ELR (cell line): ENCODE data around the gene DYNC1I1.

Experiments used
- DNase-seq: peaks from one replicate; pipeline ENCODE4 v3.0.0-alpha.2; 2015; ENCODE audit warnings: low read depth

The DYNC1I1 gene

DNA sequence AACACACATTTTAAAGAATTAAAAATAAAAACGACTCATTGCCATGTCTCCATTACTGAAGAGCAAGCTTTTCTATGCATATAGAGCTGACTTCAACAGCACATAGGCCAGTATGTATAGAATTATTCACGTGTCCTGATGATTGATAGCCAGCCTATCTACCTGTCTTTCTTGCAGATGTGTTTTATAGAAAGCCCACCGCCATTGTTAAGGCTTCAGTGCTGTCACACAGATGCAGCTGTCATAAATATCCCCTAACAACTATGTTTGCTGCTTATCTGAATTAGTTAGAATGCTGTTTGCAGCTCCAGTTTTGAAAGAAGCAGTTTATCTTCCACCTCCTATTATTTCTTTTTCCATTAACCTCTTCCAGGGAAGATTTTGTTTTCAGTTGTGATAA is 313.6 kb downstream of the DYNC1I1 start:
- DNase-seq, result no peak

GRCh38 chr7:96088579-96088978 is 316.2 kb downstream of the DYNC1I1 start:
- peak; percentile 73 for DNase-seq

DNA sequence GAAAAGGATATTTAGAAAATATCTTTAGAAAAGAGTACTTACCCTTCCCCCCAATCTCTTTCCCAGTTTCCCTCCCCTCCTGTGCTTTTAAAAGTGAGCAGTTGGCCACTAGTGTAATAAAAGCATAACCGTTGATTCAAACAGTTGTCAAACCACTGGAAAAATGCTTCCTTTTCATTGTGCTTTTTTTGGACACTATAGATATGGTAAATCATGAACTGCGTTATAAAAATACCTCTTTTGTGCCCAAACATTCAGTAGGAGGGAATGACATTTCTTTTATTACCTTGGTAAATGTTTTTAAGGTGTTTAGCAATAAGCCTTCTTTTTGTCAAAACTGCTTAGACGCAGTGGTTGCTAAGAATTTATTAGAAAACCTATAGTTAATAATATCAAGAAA is 317.2 kb downstream of the DYNC1I1 start:
- DNase-seq, result no peak

GRCh38 chr7:96090756-96091155 is 318.4 kb downstream of the DYNC1I1 start:
- DNase-seq, result no peak

DNA sequence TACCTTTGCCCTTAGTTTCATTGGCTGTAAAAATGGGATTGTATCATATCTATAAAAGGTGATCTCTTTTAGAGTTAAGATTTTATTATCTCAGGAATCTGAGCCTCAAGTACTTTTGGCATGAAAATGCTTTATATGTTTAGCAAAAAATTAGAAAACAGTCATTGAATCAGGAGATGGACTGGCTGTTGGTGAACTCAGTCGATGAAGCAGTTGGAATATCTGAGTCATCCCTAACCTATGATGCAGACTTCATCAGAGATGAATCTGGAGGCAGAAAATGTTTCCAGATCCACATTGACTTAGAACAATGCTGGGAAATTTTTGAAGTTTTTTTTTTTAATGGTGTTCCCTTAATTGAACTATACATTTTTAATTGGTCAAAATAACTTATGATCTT is 321.1 kb downstream of the DYNC1I1 start:
- DNase-seq, result peak; percentile 82

- no peak for DNase-seq
Measured at GRCh38 chr7:96097835-96098234, 325.5 kb downstream of the DYNC1I1 start.

DNA sequence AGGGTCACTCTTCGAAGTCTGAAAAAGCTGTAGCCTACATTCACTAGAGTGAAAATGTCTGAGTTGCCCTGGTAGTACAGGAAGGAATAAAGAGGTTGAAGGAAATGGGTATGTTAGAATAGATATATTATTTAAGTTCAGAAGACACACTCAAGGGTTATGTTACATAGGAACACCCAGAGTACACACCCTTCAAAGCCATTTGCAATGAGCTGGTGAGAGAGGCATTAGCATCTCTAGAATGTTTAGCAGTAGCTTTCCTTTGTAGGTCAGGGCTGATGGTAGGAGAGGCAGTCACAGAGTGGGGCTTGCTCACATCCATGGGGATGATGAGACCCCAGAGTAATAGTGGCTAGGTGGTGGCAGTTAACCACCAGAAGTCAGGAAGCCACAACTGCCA is 328.4 kb downstream of the DYNC1I1 start:
- no peak for DNase-seq

- DNase-seq, result no peak
Measured at GRCh38 chr7:96102096-96102811, 329.9 kb downstream of the DYNC1I1 start.

DNA sequence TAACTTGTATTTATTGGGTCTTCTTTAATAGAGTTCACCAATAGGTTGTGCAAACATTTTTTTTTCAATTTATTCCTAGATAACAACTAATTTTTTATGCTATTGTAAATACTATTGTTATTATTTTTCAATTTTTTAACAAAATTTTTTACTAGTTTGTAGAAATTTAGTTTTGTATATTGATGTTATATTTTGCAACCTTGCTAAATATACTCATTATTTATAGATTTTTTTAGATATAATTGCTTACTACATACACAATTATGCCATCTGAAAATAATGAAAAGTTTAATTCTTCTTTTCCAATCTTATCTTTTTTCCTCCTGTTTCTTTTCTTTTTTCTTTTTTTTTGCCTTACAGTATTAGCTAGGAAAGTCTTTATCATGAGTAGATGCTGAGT is 332.6 kb downstream of the DYNC1I1 start:
- no peak for DNase-seq

DNA sequence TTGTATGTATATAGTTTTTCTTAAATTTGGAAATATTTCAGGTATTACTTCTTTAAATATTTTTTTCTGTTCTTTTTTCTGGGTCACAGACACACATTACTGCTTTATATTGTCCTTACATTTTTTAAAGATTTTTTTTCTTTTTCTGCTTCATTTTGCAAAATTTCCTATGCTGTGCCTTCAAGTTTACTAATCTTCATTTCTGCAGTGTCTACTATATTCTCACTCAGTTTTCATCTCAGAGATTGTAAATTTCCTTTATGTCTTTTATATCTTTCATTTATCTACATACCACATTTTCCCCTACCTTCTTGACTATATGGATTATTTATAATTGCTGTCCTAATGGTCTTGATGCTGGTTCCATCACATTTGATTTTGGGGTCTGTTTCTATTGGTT is 339.1 kb downstream of the DYNC1I1 start:
- DNase-seq, result no peak

DNA sequence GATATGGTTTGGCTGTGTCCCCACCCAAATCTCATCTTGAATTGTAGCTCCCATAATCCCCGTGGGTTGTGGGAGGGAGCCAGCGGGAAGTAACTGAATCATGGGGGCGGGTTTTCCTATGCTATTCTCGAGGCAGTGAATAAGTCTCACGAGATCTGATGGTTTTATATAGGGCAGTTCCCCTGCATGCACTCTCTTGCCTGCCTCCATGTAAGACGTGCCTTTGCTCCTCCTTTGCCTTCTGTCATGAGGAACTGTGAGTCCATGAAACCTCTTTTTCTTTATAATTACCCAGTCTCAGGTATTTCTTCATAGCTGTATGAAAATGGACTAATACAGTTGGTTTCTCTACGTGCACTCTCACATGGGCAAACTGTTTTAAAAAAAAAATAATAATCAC is 341.8 kb downstream of the DYNC1I1 start:
- DNase-seq, result no peak

DNA sequence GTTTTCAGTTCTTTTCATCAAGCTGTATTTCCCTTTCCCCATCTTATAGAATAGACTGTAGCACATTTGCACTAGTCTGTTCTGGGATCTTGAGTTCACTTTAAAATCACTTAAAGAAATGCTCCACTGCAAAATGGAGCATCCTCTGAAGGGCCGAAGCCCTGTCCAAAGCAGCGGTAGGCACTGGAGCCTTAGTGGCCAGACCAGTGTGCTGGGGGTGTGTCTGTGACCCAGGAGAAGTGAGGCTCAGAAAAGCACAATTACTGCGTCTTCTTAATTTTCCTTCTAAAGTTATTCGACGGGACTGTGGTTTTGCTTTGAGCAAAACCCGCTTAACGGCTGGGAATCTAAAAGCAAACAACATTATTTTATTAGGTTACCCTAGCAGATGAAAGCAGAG is 343.8 kb downstream of the DYNC1I1 start:
- DNase-seq, result no peak

DNA sequence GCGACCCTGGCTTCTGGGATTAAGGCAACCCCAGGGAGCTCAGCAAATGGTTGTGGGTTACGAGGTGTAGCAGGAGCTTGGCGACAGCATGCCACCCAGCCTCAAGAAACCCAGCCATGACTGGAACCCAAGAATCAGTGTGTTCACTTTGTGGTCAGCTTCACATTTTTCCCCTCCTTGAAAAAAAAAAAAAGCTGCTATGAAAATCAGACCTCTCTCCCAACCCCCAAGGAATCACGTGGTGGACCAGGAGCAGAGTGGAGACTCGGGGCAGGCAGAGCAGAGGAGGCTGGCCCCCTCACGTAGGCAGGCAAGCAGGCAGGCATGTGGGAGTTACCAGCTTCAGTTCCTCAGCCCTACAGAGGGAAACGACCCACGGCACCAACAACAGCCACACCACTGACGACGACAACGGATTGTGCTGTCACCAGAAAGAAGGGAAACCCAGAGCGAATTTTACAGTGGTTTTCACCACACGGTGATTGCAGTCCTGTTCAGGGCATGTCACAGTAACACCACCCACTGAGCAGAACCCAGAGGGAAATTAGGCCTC is 346.2 kb downstream of the DYNC1I1 start:
- DNase-seq, result no peak

GRCh38 chr7:96120445-96121225 is 348.3 kb downstream of the DYNC1I1 start:
- DNase-seq, result no peak

DNA sequence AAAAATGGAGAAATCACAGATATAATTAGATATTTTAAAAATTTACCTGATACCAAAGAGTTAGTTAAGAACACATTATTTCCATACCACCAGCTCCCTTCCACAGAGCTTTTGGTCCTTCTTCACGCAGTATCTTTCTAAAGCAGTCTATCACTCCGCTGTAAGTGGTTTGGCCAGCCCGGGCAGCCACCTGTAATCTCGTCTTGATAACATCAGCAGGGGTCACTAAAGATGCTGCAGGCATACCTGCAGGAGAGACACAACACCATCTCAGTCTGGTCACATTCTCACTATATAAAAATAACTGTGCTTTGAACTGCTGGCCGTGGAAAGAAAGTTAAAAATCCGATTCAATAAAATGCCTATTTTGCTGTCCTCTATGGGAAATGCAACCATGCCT is 349.4 kb downstream of the DYNC1I1 start:
- DNase-seq, result no peak

- no peak for DNase-seq
Measured at GRCh38 chr7:96122746-96123145, 350.4 kb downstream of the DYNC1I1 start.

DNA sequence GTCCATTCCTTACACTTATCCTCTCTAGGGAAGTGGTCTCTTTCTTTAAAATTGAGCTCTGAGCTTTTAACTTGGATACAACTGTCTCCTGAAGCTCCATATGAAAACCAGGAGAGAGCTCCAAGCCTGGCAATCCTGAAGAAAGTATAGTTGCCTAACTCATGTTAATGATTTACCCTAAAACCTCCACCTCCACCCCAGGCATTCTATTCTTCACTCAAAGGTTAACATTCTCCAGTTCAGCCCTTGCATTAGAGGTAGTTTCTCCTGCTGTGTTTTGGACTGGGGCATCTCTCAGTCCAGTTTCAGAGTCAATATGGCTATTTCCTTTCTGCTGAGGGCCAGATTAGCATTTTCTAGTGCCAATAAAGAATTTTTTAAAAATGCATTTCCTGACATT is 354.0 kb downstream of the DYNC1I1 start:
- no peak for DNase-seq

GRCh38 chr7:96127746-96128145 is 355.4 kb downstream of the DYNC1I1 start:
- DNase-seq, result no peak

GRCh38 chr7:96131525-96131924 is 359.2 kb downstream of the DYNC1I1 start:
- no peak for DNase-seq

GRCh38 chr7:96135241-96135640 is 362.9 kb downstream of the DYNC1I1 start:
- DNase-seq, result no peak

DNA sequence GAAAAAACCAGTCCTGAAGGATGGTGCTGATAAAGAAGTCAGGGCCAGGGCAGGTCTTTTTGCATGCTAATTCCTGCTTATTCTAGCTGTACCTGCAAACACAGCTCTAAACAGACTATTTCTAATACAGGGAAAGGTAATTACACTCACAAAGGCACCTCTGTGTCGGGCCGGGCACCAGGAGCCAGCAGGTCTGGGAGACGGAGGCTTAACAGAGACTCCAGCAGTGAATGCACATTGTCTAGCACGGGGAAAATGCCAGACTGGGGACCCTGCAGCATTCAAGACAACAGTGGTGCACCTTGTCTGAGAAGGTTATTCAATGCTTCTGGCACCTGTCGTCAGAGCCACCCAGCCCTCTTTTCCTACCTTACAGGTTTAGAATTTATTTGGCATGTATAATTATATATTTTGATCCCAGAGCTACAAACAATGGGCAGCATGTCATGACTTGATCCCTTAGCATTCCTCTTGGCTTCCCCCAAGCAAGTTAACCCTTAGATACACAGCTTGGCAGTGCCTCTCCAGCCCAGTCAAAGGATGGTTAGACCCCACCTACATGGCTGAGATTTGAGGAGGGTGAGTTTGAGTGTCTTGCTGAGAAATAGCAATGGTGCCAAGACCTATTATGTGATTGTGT is 364.4 kb downstream of the DYNC1I1 start:
- no peak for DNase-seq

GRCh38 chr7:96143495-96144259 is 371.3 kb downstream of the DYNC1I1 start:
- no peak for DNase-seq
